Stimulated activated CD4-positive, alpha-beta T cell treated with anti-CD3 and anti-CD28 coated beads, Interleukin-4, amount 100 ng/mL, for 24 hours (primary cell): ENCODE data around the gene CTBP1.
"Not testable (repeated sequence)": the region's sequence is repeated elsewhere in the genome, so short reads cannot be mapped to it uniquely, and the experiment has no call there.

Experiments used
- DNase-seq: peaks from one replicate; pipeline ENCODE4 v3.0.0-alpha.2; 2020

The CTBP1 gene

GRCh38 chr4:1249148-1249730, 309 bp upstream of the CTBP1 start:
- DNase-seq, result peak; percentile 81

DNA sequence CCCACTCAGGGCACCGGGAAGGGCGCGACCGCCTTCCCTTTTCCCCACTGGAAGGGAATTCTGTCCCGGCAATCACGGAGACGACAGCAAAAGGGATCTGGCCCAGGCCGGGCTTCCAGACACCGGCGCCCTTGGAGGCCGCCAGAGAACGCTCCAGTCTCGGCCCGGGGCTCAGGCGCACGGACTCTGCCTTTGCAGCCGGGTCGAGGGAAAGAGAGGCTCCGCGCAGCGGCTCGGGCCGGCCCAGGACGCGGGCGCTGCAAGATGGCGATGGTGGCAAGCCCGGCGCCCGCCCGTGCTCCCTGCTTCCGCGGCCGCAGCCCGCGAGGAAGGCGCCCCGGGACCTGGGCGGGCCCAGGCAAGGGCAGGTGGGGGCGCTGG, 1.1 kb downstream of the CTBP1 start:
- no peak for DNase-seq

- DNase-seq, result peak; percentile 24
Measured at GRCh38 chr4:1246901-1247863, 1.7 kb downstream of the CTBP1 start.

DNA sequence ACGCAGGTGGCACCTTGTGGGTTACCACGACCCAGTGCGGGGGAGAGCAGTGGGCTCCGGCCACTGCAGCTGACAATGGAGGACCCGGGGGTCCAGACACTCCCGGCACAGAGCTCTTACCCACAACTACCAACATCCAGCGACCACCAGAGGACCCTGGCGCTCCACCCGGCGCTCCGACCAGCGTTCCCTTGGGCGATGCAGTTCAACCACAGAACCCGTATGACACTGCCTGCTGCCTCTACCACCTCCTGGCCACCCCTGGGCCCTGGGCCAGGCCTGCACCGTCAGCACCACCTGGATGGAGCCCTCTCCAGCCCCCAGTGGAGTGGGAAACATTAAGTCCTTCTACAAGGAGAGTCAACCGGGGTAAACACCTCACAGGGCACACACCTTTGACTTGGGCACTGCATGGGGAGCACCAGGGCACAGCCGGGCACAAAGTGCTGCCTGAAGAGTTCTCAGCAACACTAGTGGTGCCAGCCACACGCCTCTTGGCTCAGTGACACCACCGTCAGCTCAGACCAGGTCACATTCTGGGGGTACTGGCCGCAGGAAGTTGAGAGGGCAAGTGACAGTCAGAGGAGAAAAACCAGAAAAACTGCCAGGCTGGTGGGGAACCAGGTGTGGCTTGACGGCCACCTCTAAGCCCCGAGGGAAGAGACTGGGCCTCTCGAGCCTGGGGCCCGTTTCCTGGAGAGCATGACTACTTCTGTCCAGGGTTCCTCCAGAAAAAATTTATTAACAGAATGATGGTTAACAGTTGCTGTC, 2.6 kb downstream of the CTBP1 start:
- no peak for DNase-seq

DNA sequence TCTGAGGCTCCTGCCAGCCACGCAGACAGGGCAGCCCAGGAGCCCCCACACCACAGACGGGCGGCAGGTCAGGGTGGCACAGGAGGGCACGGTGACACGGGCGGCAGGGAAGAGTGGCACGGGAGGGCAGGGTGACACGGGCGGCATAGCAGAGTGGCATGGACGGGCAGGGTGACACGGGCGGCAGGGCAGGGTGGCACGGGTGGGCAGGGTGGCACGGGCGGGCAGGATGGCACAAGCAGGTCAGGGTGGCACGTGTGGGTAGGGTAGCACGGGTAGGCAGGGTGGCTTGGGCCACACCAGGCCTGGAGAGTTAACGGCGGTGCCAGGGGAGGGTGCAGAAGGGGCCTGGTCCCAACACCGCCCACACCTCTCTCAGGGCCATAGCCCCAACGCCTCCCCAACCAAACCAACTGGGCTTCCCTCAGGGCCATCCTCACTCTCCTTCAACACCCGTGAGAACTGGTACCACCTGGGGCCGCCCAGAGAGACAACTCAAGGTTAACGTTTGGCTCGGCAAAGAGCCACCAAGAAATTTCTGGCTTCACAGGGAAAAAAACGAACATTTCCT, 3.4 kb downstream of the CTBP1 start:
- DNase-seq, result no peak

DNA sequence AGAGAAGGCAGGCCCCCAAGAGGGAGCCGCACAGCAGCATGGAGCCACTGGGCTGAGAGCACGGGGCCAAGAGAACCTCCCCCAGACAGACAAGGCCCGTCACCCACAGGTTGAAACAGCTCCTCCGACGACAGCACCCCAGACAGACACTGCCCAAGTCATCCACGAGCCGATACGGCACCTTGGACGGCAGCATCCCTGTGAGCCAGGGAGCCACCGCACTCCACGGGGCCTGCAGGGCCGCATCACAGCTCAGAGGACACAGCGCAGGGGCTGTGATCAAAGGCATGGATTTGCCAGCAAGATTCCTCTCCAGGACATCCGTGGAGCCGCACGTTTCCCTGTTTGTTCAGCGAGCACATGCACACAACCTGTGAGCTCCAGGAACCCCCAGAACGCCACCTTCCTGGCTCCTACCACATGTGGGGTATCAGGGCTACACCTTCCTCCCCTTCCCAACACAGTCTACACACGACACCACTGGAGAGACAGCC, 3.9 kb downstream of the CTBP1 start:
- no peak for DNase-seq

DNA sequence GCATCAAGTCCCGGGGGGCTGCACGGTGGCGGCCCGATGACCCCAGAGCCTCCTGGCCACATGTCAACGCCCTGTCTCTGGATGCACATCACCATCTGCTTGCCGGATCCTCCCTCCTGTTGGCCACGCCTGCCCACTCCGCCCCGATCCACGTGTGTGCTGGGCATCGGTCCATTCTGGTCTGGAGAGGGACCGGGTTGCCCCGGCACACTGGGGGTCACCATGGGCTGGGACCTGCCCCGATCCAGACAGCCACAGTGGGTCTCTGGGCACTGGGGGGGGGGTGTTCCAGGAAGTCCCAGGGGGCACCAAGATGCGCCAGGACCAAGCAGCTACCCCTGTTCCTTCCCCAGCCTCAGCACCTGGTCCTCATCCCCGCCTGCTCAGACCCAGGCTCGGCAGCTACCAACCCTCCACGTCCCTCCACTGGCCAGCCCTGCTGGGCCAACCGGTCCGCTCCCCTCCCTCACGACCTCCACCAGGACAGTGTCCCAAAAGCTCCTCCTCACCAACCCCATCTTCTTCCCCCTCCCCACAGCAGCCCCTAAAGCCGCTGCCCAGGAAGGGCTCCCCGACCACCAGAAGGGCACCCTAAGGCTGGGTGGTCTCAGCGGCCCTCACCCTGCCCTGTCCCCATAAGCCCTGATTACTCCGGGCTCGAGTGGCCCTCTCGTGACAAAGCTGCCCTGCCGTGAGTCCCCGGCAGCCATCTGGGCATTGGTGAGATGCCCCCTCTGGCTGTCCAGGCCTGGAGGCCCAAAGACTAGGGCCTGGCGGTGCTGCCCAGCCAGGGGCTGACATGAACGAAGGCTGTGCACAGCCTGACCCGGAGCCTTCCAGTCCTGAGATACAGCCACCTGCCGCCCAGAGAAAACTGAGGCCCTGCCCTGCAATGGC, 4.6 kb downstream of the CTBP1 start:
- no peak for DNase-seq

DNA sequence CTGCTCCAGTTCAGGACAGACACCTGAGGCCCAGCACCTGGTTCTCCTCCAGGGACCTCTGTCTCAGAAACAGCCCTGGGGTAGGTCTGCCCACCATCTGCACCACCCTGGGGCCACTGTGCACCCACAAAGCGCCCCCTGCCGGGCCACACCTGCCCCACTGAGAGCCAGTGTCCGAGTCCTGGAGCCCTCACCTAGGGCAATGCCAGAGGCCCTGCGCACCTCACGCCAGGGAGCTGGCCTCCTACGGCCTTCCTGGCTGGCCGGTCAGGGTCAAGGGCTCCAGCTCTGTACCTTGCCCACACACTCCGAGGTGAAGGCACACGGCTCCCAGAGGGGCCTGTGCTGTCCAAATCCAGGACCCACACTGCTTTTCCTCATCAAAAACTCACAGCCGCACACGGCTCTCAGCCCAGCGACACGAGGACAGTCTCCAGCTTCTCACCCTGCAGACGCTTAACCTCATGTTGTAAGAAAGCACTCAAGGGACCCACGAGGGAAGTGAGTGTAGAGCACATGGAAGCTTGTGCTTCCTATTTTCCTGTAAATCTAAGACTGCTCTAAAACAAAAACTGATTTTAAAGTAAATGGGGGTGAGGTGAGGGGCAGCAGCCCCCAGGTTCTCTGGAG, 5.4 kb downstream of the CTBP1 start:
- peak; percentile 14 for DNase-seq

GRCh38 chr4:1242506-1243450, 6.2 kb downstream of the CTBP1 start:
- no peak for DNase-seq

- DNase-seq, result no peak
Measured at GRCh38 chr4:1241936-1242505, 6.9 kb downstream of the CTBP1 start.

DNA sequence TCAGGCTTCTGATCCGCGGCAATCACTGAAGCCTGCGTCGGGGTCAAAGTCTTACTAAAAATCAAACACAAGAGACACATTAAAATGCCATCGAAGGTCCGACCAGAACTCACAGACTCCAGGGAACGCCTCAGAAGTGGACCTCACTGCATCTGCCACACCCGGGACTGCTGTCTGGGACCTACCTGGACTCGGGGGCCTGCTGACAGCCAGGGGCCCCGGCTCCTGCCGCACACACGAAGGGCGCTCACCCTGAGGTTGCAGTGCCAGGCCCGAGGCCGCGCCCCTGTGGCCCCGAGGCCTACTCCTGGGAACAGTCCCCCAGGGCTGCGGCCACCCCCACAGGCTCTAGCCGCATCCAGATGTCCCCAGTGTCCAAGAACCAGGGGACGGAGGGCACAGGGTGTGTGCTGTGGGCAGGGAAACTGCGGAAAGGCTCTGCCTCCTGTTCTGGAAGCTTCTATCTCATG, 7.4 kb downstream of the CTBP1 start:
- no peak for DNase-seq

GRCh38 chr4:1240721-1241465, 8.0 kb downstream of the CTBP1 start:
- no peak for DNase-seq

DNA sequence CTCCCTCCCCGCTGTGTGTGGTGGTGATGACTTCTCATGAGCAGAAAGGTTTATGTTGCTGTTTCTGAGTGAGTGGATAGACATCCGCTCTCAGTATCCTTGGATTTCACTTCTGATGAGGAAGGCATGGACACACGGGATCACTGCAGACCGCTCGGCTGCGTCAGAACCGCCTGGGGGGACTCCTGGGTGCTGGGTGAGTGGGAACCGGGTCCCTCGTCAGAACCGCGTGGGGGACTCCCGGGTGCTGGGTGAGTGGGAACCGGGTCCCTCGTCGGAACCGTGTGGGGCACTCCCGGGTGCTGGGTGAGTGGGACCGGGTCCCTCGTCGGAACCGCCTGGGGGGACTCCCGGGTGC, 9.0 kb downstream of the CTBP1 start:
- no peak for DNase-seq

- DNase-seq, result no peak
Measured at GRCh38 chr4:1239141-1239949, 9.6 kb downstream of the CTBP1 start.

GRCh38 chr4:1238676-1239000, 10.3 kb downstream of the CTBP1 start:
- no peak for DNase-seq

DNA sequence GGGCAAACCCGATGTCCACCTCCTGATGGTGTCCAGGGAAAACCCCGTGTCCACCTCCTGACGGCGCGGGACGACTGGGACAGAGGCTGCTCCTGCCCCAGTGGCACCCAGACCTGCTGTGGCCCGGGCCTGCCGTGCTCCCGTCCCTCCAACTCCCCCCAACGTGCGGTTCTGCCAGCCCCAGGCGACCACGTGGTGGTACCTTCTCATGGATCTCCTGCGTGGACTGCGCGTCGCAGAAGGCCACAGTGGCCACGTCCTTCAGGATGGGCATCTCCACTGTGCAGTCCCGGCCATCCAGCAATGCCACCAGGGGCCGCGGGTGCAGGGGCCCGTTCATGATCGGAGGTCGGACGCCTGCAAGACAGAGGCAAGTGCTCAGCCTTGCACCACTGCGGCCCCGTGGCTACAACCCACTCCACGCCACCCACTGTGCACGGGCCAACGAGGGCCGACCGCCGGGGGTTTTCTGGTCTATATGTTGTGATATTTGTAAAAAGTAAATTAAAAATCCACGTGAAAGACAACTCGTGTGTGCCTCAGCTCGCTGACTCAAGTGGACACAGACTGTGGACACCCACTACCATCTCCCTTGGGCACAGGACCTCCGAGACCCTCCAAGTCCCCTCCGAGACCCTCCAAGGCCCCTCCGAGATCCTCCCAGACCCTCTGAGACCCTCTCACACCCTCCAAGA, 10.8 kb downstream of the CTBP1 start:
- DNase-seq, result no peak

GRCh38 chr4:1237261-1237660, 11.7 kb downstream of the CTBP1 start:
- DNase-seq, result not testable (repeated sequence)

- not testable (repeated sequence) for DNase-seq
Measured at GRCh38 chr4:1236836-1237235, 12.1 kb downstream of the CTBP1 start.
